ENCODE results near the gene WDR81.

Gene WDR81

GRCh38 chr17:1744551-1745512 lies 20.3 kb downstream of the WDR81 start:
- H3K27ac ChIP-seq (replicated peaks): no peak overlapping the region
- no peaks in the 10 kb centered on the region for H3K27me3 ChIP-seq (ENCODE audit: insufficient read depth, poor library complexity, severe bottlenecking)
- DNase-seq (ENCODE audit: low read depth in 1 of 2, low spot score in 1 of 2): no peak
- no peak overlapping the region for H3K4me3 ChIP-seq (replicated peaks; ENCODE audit: insufficient read depth, low read length)
- TF ChIP-seq POLR2AphosphoS5 (IDR thresholded peaks at IDR 0.05; ENCODE audit: low read depth): no peak

- Histone ChIP-seq H3K4me3 (replicated peaks; ENCODE audit: insufficient read depth, low read length) (no peak overlapping the region), H3K27me3 (ENCODE audit: insufficient read depth, poor library complexity, severe bottlenecking) (no peaks in the 10 kb centered on the region)
These were observed 21.1 kb downstream of the WDR81 start for GRCh38 chr17:1745513-1746020.

GRCh38 chr17:1746975-1747543 lies 22.6 kb downstream of the WDR81 start:
- Histone ChIP-seq H3K27me3 (ENCODE audit: insufficient read depth, poor library complexity, severe bottlenecking) (no peaks in the 10 kb centered on the region), H3K4me3 (replicated peaks; ENCODE audit: insufficient read depth, low read length) (no peak overlapping the region), H3K27ac (replicated peaks) (no peak overlapping the region)
- no peak for DNase-seq (ENCODE audit: low read depth in 1 of 2, low spot score in 1 of 2)
- TF ChIP-seq SPI1 (IDR thresholded peaks at IDR 0.05; ENCODE audit: borderline replicate concordance, low read depth) (no peak), POLR2AphosphoS5 (IDR thresholded peaks at IDR 0.05; ENCODE audit: low read depth) (no peak)

More at GRCh38 chr17:1745513-1746020, 21.1 kb downstream of the WDR81 start:
- no peak overlapping the region for H3K27ac ChIP-seq (replicated peaks)
- no peak for TF ChIP-seq POLR2AphosphoS5 (IDR thresholded peaks at IDR 0.05; ENCODE audit: low read depth)
- TF ChIP-seq SPI1 (IDR thresholded peaks at IDR 0.05; ENCODE audit: borderline replicate concordance, low read depth): no peak
- TF ChIP-seq CTCF (IDR thresholded peaks at IDR 0.05; ENCODE audit: insufficient read depth, low read length): no peak
- TF ChIP-seq REST (IDR thresholded peaks at IDR 0.05; ENCODE audit: insufficient replicate concordance, low read depth): no peak
- TF ChIP-seq GABPA (IDR thresholded peaks at IDR 0.05; ENCODE audit: low read depth): no peak
- no peak for DNase-seq (ENCODE audit: low read depth in 1 of 2, low spot score in 1 of 2)

- TF ChIP-seq GABPA (IDR thresholded peaks at IDR 0.05; ENCODE audit: low read depth) (no peak), SPI1 (IDR thresholded peaks at IDR 0.05; ENCODE audit: borderline replicate concordance, low read depth) (no peak), REST (IDR thresholded peaks at IDR 0.05; ENCODE audit: insufficient replicate concordance, low read depth) (no peak), POLR2AphosphoS5 (IDR thresholded peaks at IDR 0.05; ENCODE audit: low read depth) (no peak), CTCF (IDR thresholded peaks at IDR 0.05; ENCODE audit: insufficient read depth, low read length) (no peak)
- no peak overlapping the region for H3K4me3 ChIP-seq (replicated peaks; ENCODE audit: insufficient read depth, low read length)
- DNase-seq (ENCODE audit: low read depth in 1 of 2, low spot score in 1 of 2): no peak
- no peak overlapping the region for H3K27ac ChIP-seq (replicated peaks)
- H3K27me3 ChIP-seq (ENCODE audit: insufficient read depth, poor library complexity, severe bottlenecking): no peaks in the 10 kb centered on the region
These were observed 26.1 kb downstream of the WDR81 start for GRCh38 chr17:1750628-1751027.
